K562 treated with DMSO at 1 percent for 12 hours (cell line): ENCODE data around the gene CALR3. TPM values are rescaled to one million over a fixed set of nuclear protein-coding genes. Genes with fewer than 3 reads are reported as not detected.

Experiments used
- total RNA-seq: library from RNA; unstranded; fragments of 300-600 nt; gene quantifications from 2 replicates; pipeline ENCODE4 v1.2.3, GENCODE V29; 2022; ENCODE audit not compliant: insufficient read depth

CALR3 gene, protein sequence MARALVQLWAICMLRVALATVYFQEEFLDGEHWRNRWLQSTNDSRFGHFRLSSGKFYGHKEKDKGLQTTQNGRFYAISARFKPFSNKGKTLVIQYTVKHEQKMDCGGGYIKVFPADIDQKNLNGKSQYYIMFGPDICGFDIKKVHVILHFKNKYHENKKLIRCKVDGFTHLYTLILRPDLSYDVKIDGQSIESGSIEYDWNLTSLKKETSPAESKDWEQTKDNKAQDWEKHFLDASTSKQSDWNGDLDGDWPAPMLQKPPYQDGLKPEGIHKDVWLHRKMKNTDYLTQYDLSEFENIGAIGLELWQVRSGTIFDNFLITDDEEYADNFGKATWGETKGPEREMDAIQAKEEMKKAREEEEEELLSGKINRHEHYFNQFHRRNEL
- total RNA-seq = not detected in 2 replicates

GRCh38 chr19:16495982-16496612 lies at the start of gene CALR3, which contains the start of gene C19orf44:
CALR3 (minus strand) TSS chr19:16496167; CDS start chr19:16496129, 38 bp downstream.
C19orf44 (plus strand) TSS chr19:16496394; CDS start chr19:16500793, 4,399 bp downstream.

GRCh38 chr19:16542045-16542909 lies 46.3 kb upstream of the CALR3 start, which contains the start of gene CHERP:
CHERP (minus strand) TSS chr19:16542437; CDS start chr19:16542378, 59 bp downstream.

Other genes with a start within 250 kb of the CALR3 start
- 2.2 and 3.6 TPM in 2 replicates for gene KLF2, start 171.3 kb downstream of the CALR3 start, total RNA-seq
- 41.7 and 46.4 TPM in 2 replicates for gene EPS15L1, start 24.2 kb downstream of the CALR3 start, total RNA-seq
- 1.4 and 2.9 TPM in 2 replicates for gene C19orf44, start 227 bp upstream of the CALR3 start, total RNA-seq
- 20.1 and 44.7 TPM in 2 replicates for gene CHERP, start 46.3 kb upstream of the CALR3 start, total RNA-seq
- 12.1 and 32.5 TPM in 2 replicates for gene SLC35E1, start 76.2 kb upstream of the CALR3 start, total RNA-seq
- gene MED26, start 132.0 kb upstream of the CALR3 start, total RNA-seq = 7.5 and 8.5 TPM in 2 replicates
- 75.3 and 78.7 TPM in 2 replicates for gene SMIM7, start 164.0 kb upstream of the CALR3 start, total RNA-seq
- 4.3 and 7.1 TPM in 2 replicates for gene TMEM38A, start 165.0 kb upstream of the CALR3 start, total RNA-seq
- not detected in 2 replicates for gene NWD1, start 223.7 kb upstream of the CALR3 start, total RNA-seq